ENCODE data around the gene CCDC149. TPM values are rescaled to one million over a fixed set of nuclear protein-coding genes. Genes with fewer than 3 reads are reported as not detected.

The CCDC149 gene
- total and polyA plus RNA-seq, 2 donors (not counting 3 experiments of a cell fraction or from before 2014, with no cell fraction given) = 7.8 to 11.3 TPM

DNA sequence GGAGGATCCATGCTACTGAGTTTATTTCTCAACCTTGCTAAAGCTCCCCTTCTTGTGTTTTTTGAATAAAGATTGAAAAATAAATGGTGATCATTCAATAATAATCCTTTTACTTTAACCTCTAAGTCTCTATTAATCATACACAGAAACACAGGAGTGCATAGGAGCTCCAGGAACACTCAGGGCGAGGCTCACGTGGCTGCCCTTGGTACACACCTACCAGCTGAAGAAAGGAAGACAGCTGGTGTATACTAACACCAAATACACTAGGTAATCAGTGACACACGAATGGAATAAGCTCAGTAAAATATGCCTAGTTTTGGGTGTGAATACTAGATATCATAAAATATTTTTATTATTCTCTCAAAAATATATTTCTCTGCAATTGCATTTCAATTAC is 26.2 kb downstream of the CCDC149 start:
- TF ChIP-seq, protein P1, sequence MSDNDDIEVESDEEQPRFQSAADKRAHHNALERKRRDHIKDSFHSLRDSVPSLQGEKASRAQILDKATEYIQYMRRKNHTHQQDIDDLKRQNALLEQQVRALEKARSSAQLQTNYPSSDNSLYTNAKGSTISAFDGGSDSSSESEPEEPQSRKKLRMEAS (IDR thresholded peaks at IDR 0.05; ENCODE audit: insufficient read depth, insufficient read length) = no peak
- TF ChIP-seq, protein P2, sequence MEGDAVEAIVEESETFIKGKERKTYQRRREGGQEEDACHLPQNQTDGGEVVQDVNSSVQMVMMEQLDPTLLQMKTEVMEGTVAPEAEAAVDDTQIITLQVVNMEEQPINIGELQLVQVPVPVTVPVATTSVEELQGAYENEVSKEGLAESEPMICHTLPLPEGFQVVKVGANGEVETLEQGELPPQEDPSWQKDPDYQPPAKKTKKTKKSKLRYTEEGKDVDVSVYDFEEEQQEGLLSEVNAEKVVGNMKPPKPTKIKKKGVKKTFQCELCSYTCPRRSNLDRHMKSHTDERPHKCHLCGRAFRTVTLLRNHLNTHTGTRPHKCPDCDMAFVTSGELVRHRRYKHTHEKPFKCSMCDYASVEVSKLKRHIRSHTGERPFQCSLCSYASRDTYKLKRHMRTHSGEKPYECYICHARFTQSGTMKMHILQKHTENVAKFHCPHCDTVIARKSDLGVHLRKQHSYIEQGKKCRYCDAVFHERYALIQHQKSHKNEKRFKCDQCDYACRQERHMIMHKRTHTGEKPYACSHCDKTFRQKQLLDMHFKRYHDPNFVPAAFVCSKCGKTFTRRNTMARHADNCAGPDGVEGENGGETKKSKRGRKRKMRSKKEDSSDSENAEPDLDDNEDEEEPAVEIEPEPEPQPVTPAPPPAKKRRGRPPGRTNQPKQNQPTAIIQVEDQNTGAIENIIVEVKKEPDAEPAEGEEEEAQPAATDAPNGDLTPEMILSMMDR (IDR thresholded peaks at IDR 0.05; ENCODE audit: extremely low read depth in 1 of 2, insufficient read depth in 1 of 2, low read depth in 1 of 2, low read length in 2 of 2) = no peak
- TF ChIP-seq JUN (IDR thresholded peaks at IDR 0.05; ENCODE audit: borderline replicate concordance, insufficient read depth, insufficient read length, low read depth) (no peak), POLR2A (IDR thresholded peaks at IDR 0.05; ENCODE audit: low read depth, low read length) (no peak), MYC (IDR thresholded peaks at IDR 0.05; ENCODE audit: low read depth, low read length) (no peak), POLR2AphosphoS5 (IDR thresholded peaks at IDR 0.05; ENCODE audit: insufficient read depth, low read depth, low read length) (no peak), GATA2 (IDR thresholded peaks at IDR 0.05; ENCODE audit: insufficient read depth, insufficient read length, low read depth, low read length) (no peak)
- intact Hi-C loops (cut with micrococcal nuclease) (no loop called here), dilution Hi-C loops (cut with MboI; ENCODE audit: extremely low pct_ligation_motif_present, low sequenced_read_pairs) (no loop called here)
- H3K9me3 ChIP-seq (replicated peaks; ENCODE audit: control insufficient read depth, insufficient read depth, low read length) = no peaks in the 10 kb centered on the region
- ChIA-PET POLR2A (no interaction called here), CTCF (interaction anchor here (1.1 kb wide), 1 partner anchor 10 kb away, joined by 3 read pairs; no protein-coding TSS in a partner anchor)
- H3K36me3 ChIP-seq (ENCODE audit: control insufficient read depth in 2 of 2, extremely low read depth in 1 of 2, insufficient read depth in 2 of 2, low read length in 2 of 2) = no peaks in the 10 kb centered on the region
- no peaks in the 10 kb centered on the region for H3K27me3 ChIP-seq (ENCODE audit: control insufficient read depth in 2 of 2, insufficient read depth in 2 of 2, low read length in 2 of 2)
- FAIRE-seq (no peak), DNase-seq (ENCODE audit: low read depth, low spot score) (no peak)
- no peak overlapping the region for H3K4me2 ChIP-seq (ENCODE audit: insufficient read depth, low read length)
- H2AFZ ChIP-seq (ENCODE audit: low read depth, low read length) = no peak overlapping the region
- no peaks in the 10 kb centered on the region for H4K20me1 ChIP-seq (replicated peaks; ENCODE audit: control insufficient read depth, extremely low read depth, insufficient read depth, low read length)
- H3K4me3 ChIP-seq (replicated peaks in 1 of 3; ENCODE audit: insufficient read depth in 1 of 3, low read depth in 1 of 3, low read length in 3 of 3) = no peak overlapping the region
- BruUV-seq (replicated peaks) = no TSS peak
- no peak overlapping the region for H3K27ac ChIP-seq (ENCODE audit: insufficient read depth, low read depth, low read length)
- no peak overlapping the region for H3K9ac ChIP-seq (replicated peaks; ENCODE audit: extremely low read depth, insufficient read depth, low read length)
- H3K79me2 ChIP-seq (ENCODE audit: control insufficient read depth, insufficient read depth, low read length) = no peaks in the 10 kb centered on the region
- H3K4me1 ChIP-seq (ENCODE audit: control insufficient read depth, extremely low read depth, insufficient read depth, low read length) = no peaks in the 10 kb centered on the region
- no peaks in the 10 kb centered on the region for H3K9me1 ChIP-seq (replicated peaks; ENCODE audit: control insufficient read depth, extremely low read depth, insufficient read depth, low read length)

Measured in endothelial cell of umbilical vein (primary cell).